Lower leg skin (tissue), 3 donors: ENCODE measurements around the gene GRK6.

ENCODE experiments used
- CTCF ChIP-seq, 3 donors: fragments of 450-650 bp; IDR thresholded peaks; one replicate each; pipeline ENCODE4 v1.5.1; 2016; ENCODE audit warnings: antibody characterized with exemption in 3 of 3, mild to moderate bottlenecking in 3 of 3, moderate library complexity in 2 of 3
- POLR2A ChIP-seq, 2 donors: fragments of 450-650 bp; IDR thresholded peaks; one replicate each; pipeline ENCODE4 v1.6.1; 2016 to 2017; ENCODE audit warnings: antibody characterized with exemption in 2 of 2, mild to moderate bottlenecking in 1 of 2, moderate library complexity in 1 of 2

DNA sequence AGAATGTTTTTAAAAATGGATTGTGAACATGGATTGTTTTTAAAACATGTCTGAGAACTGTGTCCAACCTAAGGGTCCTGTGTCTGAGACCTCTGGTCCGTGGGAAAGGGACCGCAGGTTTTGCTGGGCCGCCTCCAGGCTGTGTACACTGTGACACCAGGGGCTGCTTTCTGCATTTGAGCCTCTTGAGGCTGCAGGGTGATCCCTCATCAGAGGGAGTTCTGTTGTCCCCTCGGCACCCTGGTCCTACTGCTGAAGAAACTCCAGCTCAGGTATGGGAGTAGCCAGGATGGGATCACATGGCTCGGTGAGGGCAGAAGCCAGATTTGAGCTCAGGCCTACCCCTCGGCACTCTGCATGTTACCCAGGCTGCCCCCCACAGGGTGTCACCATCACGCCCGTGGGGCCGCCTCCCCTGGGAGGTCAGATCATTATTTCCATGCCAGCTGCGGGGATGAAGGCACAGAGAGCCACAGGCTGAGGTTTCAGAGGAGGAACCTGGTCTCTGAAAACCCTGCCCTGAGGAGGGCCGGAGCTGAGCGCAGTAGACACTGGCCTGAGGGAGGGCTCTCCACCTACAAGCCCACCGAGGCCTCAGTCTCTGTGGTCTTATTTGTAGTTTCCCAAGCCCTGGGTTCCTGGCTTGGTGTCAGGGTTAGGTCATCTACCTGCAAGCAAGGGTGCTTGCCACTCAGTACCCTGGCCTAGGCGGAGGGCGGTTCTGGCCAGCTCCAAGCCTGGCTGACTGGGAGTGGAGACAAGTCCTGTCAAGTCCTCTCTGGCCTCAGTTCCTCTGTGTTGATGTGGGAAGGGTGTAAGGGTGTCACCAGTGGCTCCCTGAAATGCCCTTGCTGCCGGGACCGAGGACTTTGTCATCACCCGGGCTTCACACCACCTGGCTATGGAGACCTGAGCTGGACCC lies 22.9 kb downstream of the GRK6 start:
- TF ChIP-seq CTCF (IDR thresholded peaks at IDR 0.05) (no peak), POLR2A (IDR thresholded peaks at IDR 0.05) (no peak)
